Endodermal cell (in vitro differentiated cells): ENCODE measurements around the gene TMX2. TPM values are rescaled to one million over a fixed set of nuclear protein-coding genes. Genes with fewer than 3 reads are reported as not detected.

ENCODE experiments used
- DNase-seq: peaks from one replicate; pipeline ENCODE4 v3.0.0-alpha.2; 2017
- H3K27ac ChIP-seq: 2 replicates; pipeline ENCODE4 v1.5.1; 2013; ENCODE audit warnings: mild to moderate bottlenecking, low read depth, low read length, moderate library complexity
- H3K27me3 ChIP-seq: 2 replicates; pipeline ENCODE4 v1.6.1; 2013; ENCODE audit warnings: mild to moderate bottlenecking, low read length, moderate library complexity; ENCODE audit not compliant: insufficient read depth, control insufficient read depth, poor library complexity, severe bottlenecking
- H3K36me3 ChIP-seq: 2 replicates; pipeline ENCODE4 v1.7.0; 2013; ENCODE audit warnings: mild to moderate bottlenecking, low read length, moderate library complexity; ENCODE audit not compliant: control insufficient read depth, insufficient read depth
- H3K4me1 ChIP-seq: one replicate; pipeline ENCODE4 v1.7.0; 2013; ENCODE audit warnings: low read length; ENCODE audit not compliant: control insufficient read depth, insufficient read depth
- H3K4me3 ChIP-seq: 2 replicates; pipeline ENCODE4 v1.5.1; 2013; ENCODE audit warnings: mild to moderate bottlenecking, low read length, moderate library complexity
- H3K9ac ChIP-seq: 2 replicates; pipeline ENCODE4 v1.6.1; 2013; ENCODE audit warnings: mild to moderate bottlenecking, low read length, moderate library complexity; ENCODE audit not compliant: poor library complexity, severe bottlenecking; ENCODE audit errors: extremely low read depth
- H3K9me3 ChIP-seq: 2 replicates; pipeline ENCODE4 v1.6.1; 2013; ENCODE audit warnings: mild to moderate bottlenecking, low read length, moderate library complexity; ENCODE audit not compliant: control insufficient read depth
- H3K27ac Mint-ChIP-seq: 2 replicates; pipeline ENCODE4 v1.8.0; 2020; ENCODE audit warnings: mixed read lengths
- H3K27me3 Mint-ChIP-seq: 2 replicates; pipeline ENCODE4 v1.8.0; 2021; ENCODE audit warnings: mild to moderate bottlenecking, mixed read lengths; ENCODE audit not compliant: insufficient read depth
- H3K36me3 Mint-ChIP-seq: 2 replicates; pipeline ENCODE4 v1.8.0; 2020; ENCODE audit warnings: low read depth, mixed read lengths
- H3K4me1 Mint-ChIP-seq: 2 replicates; pipeline ENCODE4 v1.8.0; 2020; ENCODE audit warnings: mixed read lengths
- H3K4me3 Mint-ChIP-seq: 2 replicates; pipeline ENCODE4 v1.8.0; 2020; ENCODE audit warnings: mild to moderate bottlenecking, moderate library complexity, mixed read lengths
- H3K9me3 Mint-ChIP-seq: 2 replicates; pipeline ENCODE4 v1.8.0; 2020; ENCODE audit warnings: mild to moderate bottlenecking, mixed read lengths
- CTCF ChIP-seq: fragments of 200-600 bp; sonication (generic); conservative IDR thresholded peaks from 2 replicates; pipeline ENCODE4 v1.5.0; 2021; ENCODE audit warnings: antibody characterized with exemption, mild to moderate bottlenecking
- WGBS, 2 experiments: methylation state at CpG; one replicate each; pipeline versions ENCODE4 v1.1.5 to v1.1.7; 2013; ENCODE audit warnings: missing lambda C conversion rate in 2 of 2, mixed read lengths in 1 of 2; ENCODE audit not compliant: insufficient coverage in 1 of 2, insufficient read length in 1 of 2; 5-methylcytosine and 5-hydroxymethylcytosine counted together
- total RNA-seq, 2 donors: library from RNA; stranded (reverse); fragmentation: NEBNext Ultra II Directional in 1 of 2; extraction: Animal tissue kit (Norgen Biotek cat#: 25700) in 1 of 2; gene quantifications; 2 replicates in 1 of 2; 3 replicates in 1 of 2; pipeline ENCODE4 v1.2.1, GENCODE V29; 2021

The TMX2 gene
- total RNA-seq, 2 donors from 2014 or later, result 67.6 to 79.2 TPM

- no peaks in the 10 kb centered on the region for H3K36me3 ChIP-seq
- no peak overlapping the region for H3K4me3 Mint-ChIP-seq
- H3K9ac ChIP-seq, result no peak overlapping the region
- no peak for DNase-seq
- H3K27me3 Mint-ChIP-seq, result no peaks in the 10 kb centered on the region
- no peak overlapping the region for H3K4me3 ChIP-seq
- H3K27ac ChIP-seq, result no peak overlapping the region
- no peak for TF ChIP-seq CTCF
- peaks cover 2% of the 10 kb centered on the region for H3K36me3 Mint-ChIP-seq
- H3K9me3 ChIP-seq, result no peaks in the 10 kb centered on the region
- 96 to 98% methylated on average over 29 to 30 of the region's 30 CpGs for WGBS, 2 experiments
- no peaks in the 10 kb centered on the region for H3K4me1 ChIP-seq
- H3K4me1 Mint-ChIP-seq, result peaks cover 20% of the 10 kb centered on the region
- no peak overlapping the region for H3K27ac Mint-ChIP-seq
- no peaks in the 10 kb centered on the region for H3K27me3 ChIP-seq
- no peaks in the 10 kb centered on the region for H3K9me3 Mint-ChIP-seq
Measured at GRCh38 chr11:57752954-57753353, 40.6 kb downstream of the TMX2 start.

- H3K9me3 ChIP-seq, result no peaks in the 10 kb centered on the region
- no peaks in the 10 kb centered on the region for H3K27me3 ChIP-seq
- H3K36me3 Mint-ChIP-seq, result no peaks in the 10 kb centered on the region
- DNase-seq, result no peak
- H3K4me3 ChIP-seq, result no peak overlapping the region
- no peak overlapping the region for H3K9ac ChIP-seq
- no peaks in the 10 kb centered on the region for H3K4me1 ChIP-seq
- no peaks in the 10 kb centered on the region for H3K9me3 Mint-ChIP-seq
- H3K27me3 Mint-ChIP-seq, result no peaks in the 10 kb centered on the region
- 95 to 100% methylated on average over 1 to 2 of the region's 3 CpGs for WGBS, 2 experiments
- no peak overlapping the region for H3K27ac Mint-ChIP-seq
- H3K4me1 Mint-ChIP-seq, result peaks cover 9% of the 10 kb centered on the region
- no peak for TF ChIP-seq CTCF
- H3K27ac ChIP-seq, result no peak overlapping the region
- no peaks in the 10 kb centered on the region for H3K36me3 ChIP-seq
- H3K4me3 Mint-ChIP-seq, result no peak overlapping the region
Measured at GRCh38 chr11:57758174-57758573, 45.8 kb downstream of the TMX2 start.

GRCh38 chr11:57761301-57762234 lies 49.2 kb downstream of the TMX2 start, which contains the start of gene CTNND1:
Gene CTNND1, plus strand, starts transcription at chr11:57761802. Its CDS starts 29,677 bp downstream, at chr11:57791479.
- Mint-ChIP-seq H3K27ac (peak within 1 kb of the TSS; percentile 99), H3K4me1 (peaks cover 29% of the 10 kb centered on the region)
- TF ChIP-seq CTCF, result peak; percentile 12

More at GRCh38 chr11:57761301-57762234, 49.2 kb downstream of the TMX2 start, which contains the start of gene CTNND1:
- DNase-seq, result peak; percentile 91
- Histone ChIP-seq H3K9me3 (no peaks in the 10 kb centered on the region), H3K4me1 (no peaks in the 10 kb centered on the region), H3K27me3 (no peaks in the 10 kb centered on the region), H3K9ac (peak within 1 kb of the TSS; percentile 96), H3K4me3 (peak within 1 kb of the TSS; percentile 90), H3K27ac (peak within 1 kb of the TSS; percentile 80), H3K36me3 (no peaks in the 10 kb centered on the region)
- 0 to 14% methylated on average over 5 to 12 of the region's 13 CpGs for WGBS, 2 experiments
- no peaks in the 10 kb centered on the region for H3K9me3 Mint-ChIP-seq
- no peaks in the 10 kb centered on the region for H3K27me3 Mint-ChIP-seq
- H3K4me3 Mint-ChIP-seq, result peak within 1 kb of the TSS; percentile 85
- H3K36me3 Mint-ChIP-seq, result peaks cover 3% of the 10 kb centered on the region
